ENCODE results near the gene C1QTNF3.
"Not testable (repeated sequence)": the region's sequence is repeated elsewhere in the genome, so short reads cannot be mapped to it uniquely, and the experiment has no call there.

GRCh38 chr5:34077636-34078035 is 34.6 kb upstream of the C1QTNF3 start:
- not testable (repeated sequence) for TF ChIP-seq POLR2AphosphoS5 (IDR thresholded peaks at IDR 0.05; ENCODE audit: low read depth, low read length); TAF1 (IDR thresholded peaks at IDR 0.05; ENCODE audit: borderline replicate concordance, low read depth, low read length); POLR2A (IDR thresholded peaks at IDR 0.05; ENCODE audit: low read depth, low read length)

All from GM12892 (cell line).